ENCODE data around the gene SIPA1L3. TPM values are rescaled to one million over a fixed set of nuclear protein-coding genes. Genes with fewer than 3 reads are reported as not detected.

The SIPA1L3 gene
- total RNA-seq, 1 experiment from 2014 or later = 19.9 TPM

GRCh38 chr19:37986048-37986750, 79.2 kb downstream of the SIPA1L3 start:
- POLR2A ChIA-PET (ENCODE audit: low non-redundant PET) = no interaction called here
- no peaks in the 10 kb centered on the region for H3K27me3 ChIP-seq (replicated peaks; ENCODE audit: insufficient read depth, low read depth, low read length, poor library complexity)
- TF ChIP-seq EZH2 (IDR thresholded peaks at IDR 0.05; ENCODE audit: borderline replicate concordance, low read depth, low read length, poor library complexity, severe bottlenecking) = no peak
- TF ChIP-seq CTCF (conservative IDR thresholded peaks at IDR 0.05; ENCODE audit: low read depth, low read length) = no peak
- no TSS peak for BruUV-seq (replicated peaks)
- H3K4me3 ChIP-seq (ENCODE audit: low read depth, low read length, poor library complexity, severe bottlenecking) = no peak overlapping the region
- CTCF ChIA-PET = interaction anchor here (0.6 kb wide), 1 partner anchor 15 kb away, joined by 5 read pairs; no protein-coding TSS in a partner anchor
- intact Hi-C loops (cut with micrococcal nuclease; ENCODE audit: unreplicated experiment) = no loop called here
- H3K27ac ChIP-seq (ENCODE audit: low read depth, low read length, poor library complexity, severe bottlenecking) = no peak overlapping the region
- H3K9me3 ChIP-seq (ENCODE audit: low read depth, low read length, poor library complexity, severe bottlenecking) = no peaks in the 10 kb centered on the region
- no peaks in the 10 kb centered on the region for H3K36me3 ChIP-seq (ENCODE audit: insufficient read depth, low read length, poor library complexity, severe bottlenecking)
- H3K4me1 ChIP-seq (ENCODE audit: insufficient read depth, low read length, poor library complexity, severe bottlenecking) = no peaks in the 10 kb centered on the region
- no peak for DNase-seq (ENCODE audit: low spot score)

- Histone ChIP-seq H3K27me3 (replicated peaks; ENCODE audit: insufficient read depth, low read depth, low read length, poor library complexity) (no peaks in the 10 kb centered on the region), H3K9me3 (ENCODE audit: low read depth, low read length, poor library complexity, severe bottlenecking) (no peaks in the 10 kb centered on the region), H3K36me3 (ENCODE audit: insufficient read depth, low read length, poor library complexity, severe bottlenecking) (no peaks in the 10 kb centered on the region), H3K4me1 (ENCODE audit: insufficient read depth, low read length, poor library complexity, severe bottlenecking) (no peaks in the 10 kb centered on the region), H3K27ac (ENCODE audit: low read depth, low read length, poor library complexity, severe bottlenecking) (no peak overlapping the region), H3K4me3 (ENCODE audit: low read depth, low read length, poor library complexity, severe bottlenecking) (no peak overlapping the region)
- BruUV-seq (replicated peaks) = no TSS peak
- no peak for DNase-seq (ENCODE audit: low spot score)
- POLR2A ChIA-PET (ENCODE audit: low non-redundant PET) = no interaction called here
- TF ChIP-seq EZH2 (IDR thresholded peaks at IDR 0.05; ENCODE audit: borderline replicate concordance, low read depth, low read length, poor library complexity, severe bottlenecking) (no peak), CTCF (conservative IDR thresholded peaks at IDR 0.05; ENCODE audit: low read depth, low read length) (0 out of 2 replicates have a peak, but pooled peaks have one; percentile 23)
- intact Hi-C loops (cut with micrococcal nuclease; ENCODE audit: unreplicated experiment) = no loop called here
- CTCF ChIA-PET = no interaction called here
These were observed 80.6 kb downstream of the SIPA1L3 start for GRCh38 chr19:37987356-37988332.

GRCh38 chr19:37988758-37989635, 82.0 kb downstream of the SIPA1L3 start:
- no peak overlapping the region for H3K27ac ChIP-seq (ENCODE audit: low read depth, low read length, poor library complexity, severe bottlenecking)

More at GRCh38 chr19:37988758-37989635, 82.0 kb downstream of the SIPA1L3 start:
- H3K9me3 ChIP-seq (ENCODE audit: low read depth, low read length, poor library complexity, severe bottlenecking) = no peaks in the 10 kb centered on the region
- no peaks in the 10 kb centered on the region for H3K36me3 ChIP-seq (ENCODE audit: insufficient read depth, low read length, poor library complexity, severe bottlenecking)
- ChIA-PET POLR2A (ENCODE audit: low non-redundant PET) (no interaction called here), CTCF (no interaction called here)
- no peak for DNase-seq (ENCODE audit: low spot score)
- H3K4me1 ChIP-seq (ENCODE audit: insufficient read depth, low read length, poor library complexity, severe bottlenecking) = no peaks in the 10 kb centered on the region
- no TSS peak for BruUV-seq (replicated peaks)
- no peak for TF ChIP-seq EZH2 (IDR thresholded peaks at IDR 0.05; ENCODE audit: borderline replicate concordance, low read depth, low read length, poor library complexity, severe bottlenecking)
- TF ChIP-seq CTCF (conservative IDR thresholded peaks at IDR 0.05; ENCODE audit: low read depth, low read length) = no peak
- intact Hi-C loops (cut with micrococcal nuclease; ENCODE audit: unreplicated experiment) = no loop called here
- no peaks in the 10 kb centered on the region for H3K27me3 ChIP-seq (replicated peaks; ENCODE audit: insufficient read depth, low read depth, low read length, poor library complexity)
- no peak overlapping the region for H3K4me3 ChIP-seq (ENCODE audit: low read depth, low read length, poor library complexity, severe bottlenecking)

All from A673 (cell line).